AG04450 (cell line): ENCODE data around the gene IBA57. TPM values are rescaled to one million over a fixed set of nuclear protein-coding genes. Genes with fewer than 3 reads are reported as not detected.

Source experiments
- CTCF ChIA-PET: fragments of 300-600, 350-600 bp; formaldehyde crosslinking; extraction: SDS; loops from one replicate; lab custom pipeline; 2022; ENCODE audit warnings: antibody characterized with exemption, inconsistent platforms; lab: Charles Lee
- POLR2A ChIA-PET: fragments of 350-600 bp; formaldehyde crosslinking; extraction: SDS; loops from one replicate; lab custom pipeline; 2021; ENCODE audit warnings: antibody characterized with exemption, inconsistent platforms; lab: Yijun Ruan, JAX
- DNase-seq: peaks from one replicate; pipeline ENCODE4 v3.0.0-alpha.2; 2011; ENCODE audit warnings: low read depth, low spot score
- H3K27ac ChIP-seq: one replicate; pipeline ENCODE4 v1.5.1; 2012; ENCODE audit warnings: low read depth, low read length, control low read depth
- H3K27me3 ChIP-seq: one replicate; pipeline ENCODE4 v1.6.0; 2012; ENCODE audit warnings: low read length; ENCODE audit not compliant: control insufficient read depth, insufficient read depth
- H3K4me3 ChIP-seq: 2 replicates; pipeline ENCODE4 v1.5.1; 2011; ENCODE audit warnings: mild to moderate bottlenecking, low read depth, low read length, control low read depth
- H3K9me3 ChIP-seq: 2 replicates; pipeline ENCODE4 v1.5.1; 2012; ENCODE audit warnings: low read length; ENCODE audit not compliant: control insufficient read depth, insufficient read depth
- CTCF ChIP-seq: IDR thresholded peaks from 2 replicates; pipeline ENCODE4 v1.5.1; 2011; ENCODE audit warnings: low read depth, low read length, control low read depth, inconsistent platforms
- polyA plus RNA-seq: library from polyadenylated mRNA; depleted of rRNA; stranded (reverse); fragments of >200 nt; gene quantifications from 2 replicates; pipeline ENCODE4 v1.2.3, GENCODE V29; 2011

IBA57 gene
- polyA plus RNA-seq, 1 experiment, result 1.4 TPM

GRCh38 chr1:228190182-228190581 lies 24.6 kb downstream of the IBA57 start:
- Histone ChIP-seq H3K27ac (no peak overlapping the region), H3K27me3 (no peaks in the 10 kb centered on the region), H3K9me3 (no peaks in the 10 kb centered on the region; the same call in 1 of the 2 replicates), H3K4me3 (no peak overlapping the region)
- CTCF ChIA-PET, result no interaction called here
- POLR2A ChIA-PET, result no interaction called here
- no peak for DNase-seq
- no peak for TF ChIP-seq CTCF

GRCh38 chr1:228190778-228191177 lies 25.2 kb downstream of the IBA57 start:
- CTCF ChIA-PET, result no interaction called here
- H3K4me3 ChIP-seq, result no peak overlapping the region
- no peaks in the 10 kb centered on the region; the same call in 1 of the 2 replicates for H3K9me3 ChIP-seq
- no peaks in the 10 kb centered on the region for H3K27me3 ChIP-seq
- no peak for TF ChIP-seq CTCF
- H3K27ac ChIP-seq, result no peak overlapping the region
- POLR2A ChIA-PET, result no interaction called here
- DNase-seq, result no peak

GRCh38 chr1:228194436-228194835 lies 28.8 kb downstream of the IBA57 start:
- no peaks in the 10 kb centered on the region; the same call in none of the 2 replicates for H3K9me3 ChIP-seq
- CTCF ChIA-PET, result interaction anchor here (0.6 kb wide), 1 partner anchor 264 kb away, joined by 8 read pairs; no protein-coding TSS in a partner anchor
- H3K4me3 ChIP-seq, result no peak overlapping the region
- TF ChIP-seq CTCF, result no peak
- H3K27ac ChIP-seq, result no peak overlapping the region
- no peaks in the 10 kb centered on the region for H3K27me3 ChIP-seq
- POLR2A ChIA-PET, result interaction anchor here (0.7 kb wide), 1 partner anchor 157 kb away, joined by 5 read pairs; no protein-coding TSS in a partner anchor
- DNase-seq, result no peak

- POLR2A ChIA-PET, result no interaction called here
- no peak for TF ChIP-seq CTCF
- no peak for DNase-seq
- CTCF ChIA-PET, result no interaction called here
- H3K9me3 ChIP-seq, result peaks cover 4% of the 10 kb centered on the region
- H3K27ac ChIP-seq, result no peak overlapping the region
- H3K27me3 ChIP-seq, result no peaks in the 10 kb centered on the region
- H3K4me3 ChIP-seq, result no peak overlapping the region
Observed at GRCh38 chr1:228194921-228195812, 29.6 kb downstream of the IBA57 start.

GRCh38 chr1:228197555-228198147 lies 32.0 kb downstream of the IBA57 start:
- DNase-seq, result no peak
- CTCF ChIA-PET, result no interaction called here
- Histone ChIP-seq H3K4me3 (no peak overlapping the region), H3K9me3 (peaks cover 5% of the 10 kb centered on the region; the same call in 1 of the 2 replicates), H3K27ac (no peak overlapping the region), H3K27me3 (no peaks in the 10 kb centered on the region)
- POLR2A ChIA-PET, result no interaction called here
- TF ChIP-seq CTCF, result no peak
